OCI-LY7 (cell line): ENCODE measurements around the gene NINL. TPM values are rescaled to one million over a fixed set of nuclear protein-coding genes. Genes with fewer than 3 reads are reported as not detected.
"Not testable (repeated sequence)": the region's sequence is repeated elsewhere in the genome, so short reads cannot be mapped to it uniquely, and the experiment has no call there.

ENCODE experiments used
- BruUV-seq: library from RNA; stranded (reverse); fragments of 400-500 nt; replicated peaks from 2 replicates; lab custom pipeline; 2021; lab: Mats Ljungman, UMichigan
- CTCF ChIA-PET: fragments of 300-600 bp; sonication (Branson Sonifier 250); formaldehyde crosslinking; loops from one replicate; lab custom pipeline; 2022; ENCODE audit warnings: antibody characterized with exemption; ENCODE audit not compliant: unreplicated experiment; lab: Charles Lee
- POLR2A ChIA-PET: fragments of 300-600 bp; sonication (Branson Sonifier 250); formaldehyde crosslinking; loops from one replicate; lab custom pipeline; 2022; ENCODE audit warnings: antibody characterized with exemption; lab: Charles Lee
- DNase-seq: peaks from one replicate; pipeline ENCODE4 v3.0.0-alpha.2; 2015; ENCODE audit warnings: low spot score
- H2AFZ ChIP-seq: fragments of 200-600 bp; sonication (generic), shearing (Covaris generic); 2 replicates; pipeline ENCODE4 v1.6.1; 2014; ENCODE audit warnings: mild to moderate bottlenecking, antibody characterized with exemption, low read length, moderate library complexity
- H3K27ac ChIP-seq: fragments of 200-600 bp; sonication (generic); 2 replicates; pipeline ENCODE4 v1.5.1; 2014; ENCODE audit warnings: mixed run types, low read depth, mild to moderate bottlenecking, moderate library complexity, low read length, inconsistent platforms; ENCODE audit not compliant: poor library complexity, severe bottlenecking
- H3K36me3 ChIP-seq: fragments of 200-600 bp; sonication (generic); 2 replicates; pipeline ENCODE4 v1.6.1; 2014; ENCODE audit warnings: mild to moderate bottlenecking, antibody characterized with exemption, low read length, moderate library complexity, mixed read lengths; ENCODE audit not compliant: insufficient read depth
- H3K4me1 ChIP-seq: fragments of 200-600 bp; sonication (generic); 2 replicates; pipeline ENCODE4 v1.5.1; 2014; ENCODE audit warnings: mild to moderate bottlenecking, low read length; ENCODE audit not compliant: insufficient read depth, poor library complexity, severe bottlenecking
- H3K4me2 ChIP-seq: fragments of 200-600 bp; sonication (generic); 2 replicates; pipeline ENCODE4 v1.6.1; 2014; ENCODE audit warnings: mild to moderate bottlenecking, low read length
- H3K4me3 ChIP-seq: fragments of 200-600 bp; sonication (generic); 2 replicates; pipeline ENCODE4 v1.5.1; 2014; ENCODE audit warnings: mild to moderate bottlenecking, low read depth, low read length; ENCODE audit not compliant: poor library complexity, severe bottlenecking
- H3K79me2 ChIP-seq: fragments of 200-600 bp; sonication (generic); 2 replicates; pipeline ENCODE4 v1.6.1; 2016; ENCODE audit warnings: low read depth, mild to moderate bottlenecking, low read length, moderate library complexity, mixed read lengths; ENCODE audit not compliant: insufficient read depth
- H3K9me2 ChIP-seq: fragments of 200-600 bp; sonication (generic); 2 replicates; pipeline ENCODE4 v1.6.1; 2016; ENCODE audit warnings: mild to moderate bottlenecking, low read length, mixed read lengths; ENCODE audit not compliant: insufficient read depth
- H3K9me3 ChIP-seq: fragments of 200-600 bp; sonication (generic); 2 replicates; pipeline ENCODE4 v1.6.1; 2014; ENCODE audit warnings: mild to moderate bottlenecking, mixed run types, low read length, mixed read lengths
- H4K20me1 ChIP-seq: fragments of 200-600 bp; sonication (generic); 2 replicates; pipeline ENCODE4 v1.6.1; 2014; ENCODE audit warnings: mild to moderate bottlenecking, antibody characterized with exemption, low read length, moderate library complexity, mixed read lengths; ENCODE audit not compliant: insufficient read depth
- EZH2phosphoT487 ChIP-seq: fragments of 200-600 bp; sonication (generic); IDR thresholded peaks from 2 replicates; pipeline ENCODE4 v1.6.1; 2018; ENCODE audit warnings: low read depth, borderline replicate concordance, mild to moderate bottlenecking, mixed run types, antibody characterized with exemption, low read length, moderate library complexity, mixed read lengths
- intact Hi-C: fragments of 100-400 bp; cut with micrococcal nuclease; formaldehyde crosslinking; loops from one replicate; pipeline ENCODE4 v1.10.0; 2022; ENCODE audit not compliant: unreplicated experiment
- total RNA-seq, 2 experiments: library from RNA; depleted of rRNA in 1 of 2; stranded (reverse); fragments of >200 nt in 1 of 2; shearing (Covaris generic) in 1 of 2; gene quantifications; 2 replicates each; pipeline ENCODE4 v1.2.3, GENCODE V29; 2014 to 2022
- TF ChIP-seq, protein P1 (sequence below): fragments of 200-600 bp; sonication (generic); conservative IDR thresholded peaks from 2 replicates; pipeline ENCODE4 v1.5.1; 2014; ENCODE audit warnings: mild to moderate bottlenecking, antibody characterized with exemption, low read length, moderate library complexity, mixed read lengths

The NINL gene
- total RNA-seq, 2 experiments from 2014 or later: 0.06 to 0.55 TPM

DNA sequence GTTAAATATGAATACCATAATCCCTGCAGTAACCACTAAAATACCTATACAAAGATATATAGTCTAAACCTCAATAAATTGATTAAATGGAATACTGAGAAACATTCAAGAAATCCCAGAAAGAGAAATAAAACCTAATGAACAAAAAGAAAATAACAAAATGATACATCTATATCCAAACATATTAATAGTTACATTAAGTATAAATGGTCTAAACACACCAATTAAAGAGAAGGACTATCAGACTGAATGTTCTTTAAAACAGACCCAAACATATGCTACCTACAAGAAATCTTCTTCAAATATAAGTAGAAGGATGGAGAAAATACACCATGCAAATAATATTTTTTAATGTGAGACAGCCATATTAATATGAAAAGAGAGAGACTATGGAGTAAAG lies 22.0 kb downstream of the NINL start:
- no peak overlapping the region for H2AFZ ChIP-seq
- no peaks in the 10 kb centered on the region for H3K4me1 ChIP-seq
- no peak overlapping the region for H3K27ac ChIP-seq
- intact Hi-C loops: no loop called here
- H3K9me2 ChIP-seq: no peaks in the 10 kb centered on the region; the same call in 1 of the 2 replicates
- no TSS peak for BruUV-seq
- ChIA-PET POLR2A (no interaction called here), CTCF (no interaction called here)
- peaks cover 7% of the 10 kb centered on the region; the same call in 1 of the 2 replicates for H3K9me3 ChIP-seq
- no peaks in the 10 kb centered on the region for H4K20me1 ChIP-seq
- no peak overlapping the region for H3K4me2 ChIP-seq
- H3K36me3 ChIP-seq: no peaks in the 10 kb centered on the region
- no peaks in the 10 kb centered on the region for H3K79me2 ChIP-seq
- no peak overlapping the region for H3K4me3 ChIP-seq
- DNase-seq: no peak
- TF ChIP-seq EZH2phosphoT487: no peak
- TF ChIP-seq, protein P1, sequence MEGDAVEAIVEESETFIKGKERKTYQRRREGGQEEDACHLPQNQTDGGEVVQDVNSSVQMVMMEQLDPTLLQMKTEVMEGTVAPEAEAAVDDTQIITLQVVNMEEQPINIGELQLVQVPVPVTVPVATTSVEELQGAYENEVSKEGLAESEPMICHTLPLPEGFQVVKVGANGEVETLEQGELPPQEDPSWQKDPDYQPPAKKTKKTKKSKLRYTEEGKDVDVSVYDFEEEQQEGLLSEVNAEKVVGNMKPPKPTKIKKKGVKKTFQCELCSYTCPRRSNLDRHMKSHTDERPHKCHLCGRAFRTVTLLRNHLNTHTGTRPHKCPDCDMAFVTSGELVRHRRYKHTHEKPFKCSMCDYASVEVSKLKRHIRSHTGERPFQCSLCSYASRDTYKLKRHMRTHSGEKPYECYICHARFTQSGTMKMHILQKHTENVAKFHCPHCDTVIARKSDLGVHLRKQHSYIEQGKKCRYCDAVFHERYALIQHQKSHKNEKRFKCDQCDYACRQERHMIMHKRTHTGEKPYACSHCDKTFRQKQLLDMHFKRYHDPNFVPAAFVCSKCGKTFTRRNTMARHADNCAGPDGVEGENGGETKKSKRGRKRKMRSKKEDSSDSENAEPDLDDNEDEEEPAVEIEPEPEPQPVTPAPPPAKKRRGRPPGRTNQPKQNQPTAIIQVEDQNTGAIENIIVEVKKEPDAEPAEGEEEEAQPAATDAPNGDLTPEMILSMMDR: no peak

DNA sequence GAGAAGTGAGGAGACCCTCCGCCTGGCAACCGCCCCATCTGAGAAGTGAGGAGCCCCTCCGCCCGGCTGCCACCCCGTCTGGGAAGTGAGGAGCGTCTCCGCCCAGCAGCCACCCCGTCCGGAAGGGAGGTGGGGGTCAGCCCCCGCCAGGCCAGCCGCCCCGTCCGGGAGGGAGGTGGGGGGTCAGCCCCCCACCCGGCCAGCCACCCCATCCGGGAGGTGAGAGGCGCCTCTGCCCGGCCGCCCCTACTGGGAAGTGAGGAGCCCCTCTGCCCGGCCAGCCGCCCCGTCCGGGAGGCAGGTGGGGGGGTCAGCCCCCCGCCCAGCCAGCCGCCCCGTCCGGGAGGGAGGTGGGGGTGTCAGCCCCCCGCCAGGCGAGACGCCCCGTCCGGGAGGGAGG lies 23.6 kb downstream of the NINL start:
- H3K4me3 ChIP-seq, H3K9me3 ChIP-seq, H3K4me1 ChIP-seq, H3K27ac ChIP-seq, CTCF ChIA-PET, H3K9me2 ChIP-seq, BruUV-seq, H4K20me1 ChIP-seq, H3K36me3 ChIP-seq, H2AFZ ChIP-seq, H3K4me2 ChIP-seq, intact Hi-C loops, POLR2A ChIA-PET, H3K79me2 ChIP-seq, DNase-seq: not testable (repeated sequence)

DNA sequence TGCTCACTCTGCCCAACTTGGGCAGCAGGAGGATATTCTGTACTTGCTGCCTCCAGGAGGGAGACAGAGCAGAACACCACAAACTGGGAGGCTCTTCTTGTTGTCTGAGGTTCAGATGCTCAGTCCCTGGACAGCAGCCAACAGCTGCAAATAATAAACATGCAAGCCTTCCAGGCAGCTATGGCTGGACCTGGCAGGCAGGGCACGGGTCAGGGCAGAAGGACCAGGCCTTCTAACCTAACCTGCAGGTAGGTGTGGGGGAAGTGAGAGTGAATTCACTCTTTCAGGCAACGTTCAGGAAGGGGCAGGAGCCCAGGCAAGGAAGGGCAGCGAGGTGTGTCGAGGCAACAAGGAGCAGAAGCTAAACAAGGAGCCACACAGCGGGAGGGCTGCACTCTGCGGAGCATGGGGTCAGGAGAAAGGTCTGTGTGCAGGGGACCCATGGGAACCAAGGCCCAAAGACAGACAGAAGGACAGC lies 31.5 kb downstream of the NINL start:
- no peaks in the 10 kb centered on the region for H3K9me2 ChIP-seq
- intact Hi-C loops: no loop called here
- no peak overlapping the region for H3K4me3 ChIP-seq
- TF ChIP-seq, protein P1: no peak
- TF ChIP-seq EZH2phosphoT487: no peak
- no peak overlapping the region for H3K27ac ChIP-seq
- no peak overlapping the region for H2AFZ ChIP-seq
- H4K20me1 ChIP-seq: no peaks in the 10 kb centered on the region
- no peaks in the 10 kb centered on the region for H3K4me1 ChIP-seq
- BruUV-seq: no TSS peak
- no peak overlapping the region for H3K4me2 ChIP-seq
- POLR2A ChIA-PET: no interaction called here
- H3K9me3 ChIP-seq: no peaks in the 10 kb centered on the region
- no peaks in the 10 kb centered on the region for H3K79me2 ChIP-seq
- CTCF ChIA-PET: no interaction called here
- DNase-seq: no peak
- no peaks in the 10 kb centered on the region for H3K36me3 ChIP-seq
